Fibroblast of skin of right quadriceps (primary cell): Measurements from ENCODE around the gene LMX1B.

Experiments
- DNase-seq: peaks from one replicate; pipeline ENCODE4 v3.0.0-alpha.2; 2013

LMX1B gene

DNA sequence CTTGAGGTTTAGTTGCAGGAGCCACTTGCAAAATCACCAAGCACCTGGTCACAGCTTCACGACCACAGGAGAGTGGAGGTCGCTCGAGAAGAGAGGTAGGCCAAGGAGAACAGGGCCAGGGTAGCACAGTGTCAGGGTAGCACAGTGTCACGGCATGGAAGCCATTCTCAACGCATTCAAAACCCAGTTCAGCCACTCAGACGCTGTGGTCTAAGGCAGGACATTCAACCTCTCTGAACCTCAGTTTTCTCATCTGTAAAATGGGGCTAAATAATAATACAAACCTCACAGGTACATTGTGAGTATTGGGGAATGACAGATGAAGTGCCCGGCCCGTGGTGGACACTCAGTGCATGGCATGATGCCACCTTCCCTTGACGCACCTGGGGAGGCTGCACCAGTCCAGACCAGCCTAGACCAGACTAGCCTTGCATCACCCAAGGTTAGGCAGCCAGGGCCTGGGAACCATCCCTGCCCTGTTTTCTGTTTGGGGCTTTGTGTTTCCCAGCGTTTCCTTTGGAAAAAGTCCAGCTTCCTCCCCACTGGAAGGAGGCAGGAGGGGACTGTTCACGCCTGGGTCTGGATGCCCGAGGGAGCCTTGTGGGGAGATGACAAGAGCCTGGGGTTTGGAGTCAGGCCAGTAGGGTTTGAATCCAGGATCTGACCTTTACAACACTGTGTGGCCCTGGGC lies 7.8 kb upstream of the LMX1B start:
- no peak for DNase-seq

DNA sequence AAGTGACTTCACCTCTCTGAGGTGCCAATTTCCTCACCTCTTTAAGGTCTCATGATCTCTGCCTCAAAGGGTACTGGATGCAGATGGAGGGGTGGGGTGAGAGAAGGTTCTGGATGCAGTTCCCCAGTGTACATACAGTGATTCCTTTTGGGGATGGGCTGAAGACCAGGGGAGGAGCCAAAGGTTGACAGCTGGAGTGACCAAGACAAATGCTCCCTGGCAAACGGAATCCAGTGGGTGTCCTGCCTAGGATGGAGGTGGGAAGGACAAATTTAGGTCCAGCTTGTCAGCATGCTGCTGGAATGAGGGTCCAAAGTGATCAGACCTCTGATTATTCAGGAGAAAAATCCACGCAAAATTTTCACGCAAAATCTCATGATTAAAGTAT lies 7.3 kb upstream of the LMX1B start:
- no peak for DNase-seq

DNA sequence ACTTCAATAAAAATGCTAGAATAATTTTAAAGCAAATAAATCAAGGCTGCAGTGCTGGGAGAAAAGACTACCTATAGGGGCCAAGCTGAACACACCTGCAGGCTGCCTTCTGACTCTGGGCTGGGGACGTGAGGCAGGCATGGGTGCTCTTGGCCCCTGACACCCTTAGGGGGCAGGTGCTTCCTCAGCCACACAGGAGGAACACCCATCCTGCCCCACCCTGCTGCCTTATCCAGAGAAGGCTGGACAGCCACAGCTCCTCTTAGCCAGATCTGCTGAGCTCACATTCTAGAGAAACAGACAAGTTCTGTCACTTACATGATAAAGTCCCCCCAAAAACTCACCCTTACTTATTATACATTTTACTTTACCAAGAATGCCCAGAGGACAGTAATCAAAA lies 6.6 kb upstream of the LMX1B start:
- no peak for DNase-seq

DNA sequence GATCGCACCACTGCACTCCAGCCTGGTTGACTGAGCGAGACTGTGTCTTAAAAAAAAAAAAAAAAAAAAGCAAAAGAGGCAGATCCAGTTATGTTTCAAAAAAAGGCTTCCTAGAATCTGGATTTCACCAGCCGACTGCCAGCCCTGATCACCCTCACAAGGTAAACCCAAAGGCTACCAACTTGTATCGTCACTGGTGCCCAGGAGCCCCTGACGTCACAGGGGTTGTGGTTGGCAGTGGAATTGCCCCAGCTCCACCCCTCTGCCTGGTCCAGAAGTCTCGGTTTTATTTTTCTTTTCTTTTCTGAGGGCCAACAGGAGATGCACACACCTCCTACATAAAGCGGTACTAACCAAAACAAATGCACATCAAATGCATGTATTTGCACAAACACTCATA lies 6.0 kb upstream of the LMX1B start:
- DNase-seq, result no peak

DNA sequence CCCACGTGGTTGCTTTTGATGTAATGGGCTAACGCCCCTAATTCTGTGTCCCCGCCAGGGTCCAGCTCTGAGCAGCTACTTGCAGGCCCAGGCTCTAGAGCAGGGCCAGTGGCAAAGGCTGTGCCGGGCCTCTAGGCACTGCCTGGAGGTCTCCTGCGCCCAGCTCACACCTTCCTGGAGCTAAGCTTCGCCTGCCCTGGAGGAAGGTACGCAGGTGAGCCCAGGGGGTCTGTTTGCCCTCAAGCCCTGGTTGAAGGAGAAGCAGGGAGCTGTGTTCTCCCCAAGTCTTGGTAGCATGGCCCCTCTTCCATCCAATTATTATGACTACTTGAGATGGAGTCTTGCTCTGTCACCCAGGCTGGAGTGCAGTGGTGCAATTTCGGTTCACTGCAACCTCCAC lies 5.2 kb upstream of the LMX1B start:
- no peak for DNase-seq

DNA sequence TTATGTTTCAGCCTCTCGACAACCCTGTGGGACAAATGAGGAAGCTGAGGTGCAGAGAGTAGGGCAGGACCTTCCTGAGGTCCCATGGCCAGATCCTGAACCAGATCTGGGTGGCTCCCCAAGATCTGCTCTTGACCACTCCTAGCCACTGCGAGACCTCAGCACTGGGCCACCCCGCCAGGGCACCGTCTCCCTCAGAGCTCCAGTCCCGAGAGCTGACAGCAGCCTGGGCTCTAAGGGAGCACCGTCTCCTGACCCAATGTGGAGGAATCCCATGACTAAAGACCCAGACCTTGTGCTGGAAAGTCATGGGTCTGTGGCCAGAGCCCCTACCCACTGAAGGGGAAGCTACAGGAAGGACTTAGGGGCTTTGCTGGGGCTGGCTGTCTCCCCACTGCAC lies 4.5 kb upstream of the LMX1B start:
- DNase-seq, result no peak

DNA sequence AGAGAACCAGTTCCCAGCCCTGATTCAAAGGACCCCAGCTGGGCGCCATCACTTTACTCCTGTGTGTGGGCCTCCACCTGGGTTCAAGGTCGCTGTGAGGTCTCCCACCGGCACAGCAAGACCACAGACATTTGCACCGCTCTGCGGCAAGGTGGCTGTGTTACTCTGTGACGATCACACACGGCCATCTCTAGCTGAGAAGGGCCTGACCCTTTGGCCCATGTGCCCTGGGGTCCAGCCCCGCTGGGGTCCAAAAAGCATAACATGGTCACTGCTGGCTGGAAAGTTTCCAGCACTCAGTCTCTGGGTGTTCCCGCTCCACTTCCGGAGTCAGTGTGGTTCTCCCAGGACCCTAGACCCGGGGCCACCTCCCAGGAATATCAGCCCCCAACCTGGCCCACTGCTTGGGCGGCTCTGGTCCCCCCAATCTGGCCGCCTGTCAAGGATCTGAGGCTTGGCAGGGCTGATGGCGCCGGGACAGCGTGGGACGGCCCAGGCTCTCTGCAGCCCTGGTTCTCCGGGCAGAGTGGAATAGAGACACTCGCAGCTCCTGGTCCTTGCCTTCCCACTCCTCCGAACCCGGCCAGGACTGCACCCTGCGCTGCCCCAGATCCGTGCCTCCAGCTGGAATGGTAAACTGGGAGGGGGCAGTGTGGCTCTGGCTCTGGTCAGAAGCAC lies 3.9 kb upstream of the LMX1B start:
- DNase-seq, result no peak

DNA sequence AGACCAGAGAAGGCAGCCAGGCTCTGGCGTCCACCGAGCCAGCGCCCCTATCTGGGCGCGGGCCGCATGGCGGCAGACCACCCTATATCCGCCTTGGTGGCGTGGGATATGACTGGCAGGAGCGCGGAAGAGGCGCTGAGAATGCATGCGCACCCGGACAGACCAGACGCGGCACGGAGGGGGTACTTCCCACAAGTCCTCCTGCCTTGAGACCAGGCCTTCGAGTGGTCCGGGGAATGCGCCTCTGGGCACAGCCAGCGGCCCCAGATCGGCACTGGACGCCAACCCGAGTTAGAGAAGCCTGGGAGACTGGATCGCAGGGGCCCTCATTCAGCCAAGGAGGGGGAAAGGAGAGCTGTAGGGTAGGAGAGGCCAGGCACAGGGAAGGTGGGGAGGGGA lies 2.5 kb upstream of the LMX1B start:
- no peak for DNase-seq

DNA sequence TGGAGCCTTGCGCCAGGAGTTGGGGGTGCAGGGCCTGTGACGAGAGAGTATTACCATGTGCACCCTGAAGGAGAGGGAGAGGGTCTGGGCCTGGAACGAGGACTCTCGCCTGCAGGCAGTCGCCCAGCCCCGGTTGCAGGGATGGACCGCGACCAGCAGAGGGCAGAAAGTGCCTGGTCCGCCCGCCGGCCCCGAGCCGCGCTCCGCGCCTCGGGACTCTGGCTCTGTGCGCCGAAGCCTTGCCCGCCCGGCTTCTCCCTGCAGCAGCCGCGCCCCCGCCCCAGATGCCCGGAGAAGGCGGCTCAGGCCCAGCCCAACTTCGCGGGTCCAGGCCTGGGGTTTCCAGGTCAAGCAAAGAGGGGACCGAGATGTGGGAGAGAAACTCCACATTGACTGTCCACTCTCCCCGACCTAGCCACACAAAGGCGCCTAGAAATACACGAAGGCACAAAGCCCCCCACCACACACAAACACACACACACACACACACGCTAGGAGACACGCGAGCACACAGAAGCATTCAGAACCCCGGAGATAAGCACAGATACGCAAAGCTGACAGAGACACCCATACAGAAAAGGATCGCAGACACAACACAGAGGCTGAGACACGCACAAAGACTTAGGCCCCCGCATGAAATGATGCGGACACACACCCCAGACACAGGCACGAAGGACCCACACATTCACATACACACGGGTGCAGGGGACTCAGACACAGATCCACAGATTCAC lies 2.0 kb upstream of the LMX1B start:
- DNase-seq, result peak; percentile 47

DNA sequence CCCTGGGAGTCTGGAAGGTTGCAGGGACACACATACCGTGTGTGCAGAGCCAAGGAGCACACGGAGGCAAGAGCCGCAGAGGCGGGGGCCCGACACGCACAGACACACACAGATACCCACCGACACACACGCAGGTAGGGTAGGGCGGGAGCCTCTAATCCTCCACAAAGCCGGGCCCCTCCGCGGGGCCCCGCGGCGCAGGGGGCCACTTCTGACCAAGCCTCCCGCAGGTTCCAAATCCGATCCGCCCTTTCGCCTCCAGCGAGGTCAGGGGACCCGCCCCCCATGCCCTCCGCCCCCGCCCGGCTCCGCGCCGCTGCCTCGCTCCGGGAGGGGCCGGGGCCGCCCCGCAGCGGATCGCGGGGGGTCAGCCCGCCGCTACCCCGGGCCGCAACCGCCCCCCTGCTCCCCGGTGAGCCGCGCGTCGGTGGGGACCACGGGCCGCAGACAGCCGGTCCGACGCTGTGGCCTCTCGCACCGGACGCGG lies 1.4 kb upstream of the LMX1B start:
- no peak for DNase-seq

DNA sequence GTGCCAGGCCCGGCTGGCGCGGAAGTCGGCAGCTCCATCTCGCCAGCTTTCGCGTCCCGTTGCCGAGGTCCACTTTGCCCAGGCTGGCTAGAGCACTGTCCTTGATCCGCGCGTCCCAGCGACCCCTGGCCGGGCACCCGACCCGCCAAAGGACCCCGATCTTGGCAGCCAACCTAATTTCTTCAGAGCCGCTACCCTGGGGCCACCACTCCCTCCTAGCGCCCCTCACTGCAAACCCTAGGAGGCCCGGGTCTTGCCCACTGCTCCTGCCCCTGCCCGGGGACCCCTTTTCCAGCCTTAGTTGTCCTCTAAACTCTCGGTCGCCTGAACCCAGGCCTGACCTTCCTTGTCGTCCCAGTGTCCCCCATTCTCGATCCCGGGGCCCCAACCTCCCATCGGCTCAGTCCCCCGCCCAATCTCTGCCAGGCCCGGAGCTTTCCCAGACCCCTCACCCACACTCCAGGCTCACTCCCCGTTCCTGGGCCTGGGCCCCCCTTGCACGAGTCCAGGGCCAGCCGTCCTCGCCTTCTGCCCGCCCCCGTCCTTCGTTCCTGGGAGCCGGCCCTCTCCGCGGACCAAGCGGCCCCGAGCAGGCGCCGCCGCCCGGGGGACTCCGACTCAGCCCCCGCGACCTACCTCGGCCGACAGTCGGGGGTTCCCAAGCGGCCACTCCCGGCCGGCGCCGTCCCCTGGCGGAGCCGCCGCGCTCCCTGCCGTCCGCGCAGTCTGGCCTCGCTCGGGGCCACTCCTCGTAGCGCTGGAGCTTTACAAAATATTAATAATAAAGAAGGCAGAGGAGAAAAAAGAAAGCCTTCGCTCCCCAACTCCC lies 701 bp upstream of the LMX1B start:
- DNase-seq, result peak; percentile 8

DNA sequence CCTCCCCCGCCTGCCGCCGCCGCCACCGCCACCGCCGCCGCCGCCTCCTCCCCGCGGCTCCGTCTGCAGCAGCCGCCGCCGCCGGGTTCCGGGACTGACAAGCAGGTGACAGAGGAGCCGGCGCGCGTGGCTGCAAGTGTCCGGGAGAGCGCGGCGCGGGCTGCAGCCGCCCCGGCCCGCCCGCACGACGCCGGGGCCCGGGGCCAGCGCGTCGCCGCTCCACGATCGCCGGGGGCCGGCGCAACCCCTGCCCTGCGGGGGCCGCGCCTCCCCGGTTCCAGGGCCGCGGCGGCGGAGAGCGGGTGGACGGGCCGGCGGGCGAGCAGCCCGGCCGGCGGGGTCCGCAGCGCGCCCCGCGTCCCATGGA lies 343 bp downstream of the LMX1B start:
- no peak for DNase-seq

DNA sequence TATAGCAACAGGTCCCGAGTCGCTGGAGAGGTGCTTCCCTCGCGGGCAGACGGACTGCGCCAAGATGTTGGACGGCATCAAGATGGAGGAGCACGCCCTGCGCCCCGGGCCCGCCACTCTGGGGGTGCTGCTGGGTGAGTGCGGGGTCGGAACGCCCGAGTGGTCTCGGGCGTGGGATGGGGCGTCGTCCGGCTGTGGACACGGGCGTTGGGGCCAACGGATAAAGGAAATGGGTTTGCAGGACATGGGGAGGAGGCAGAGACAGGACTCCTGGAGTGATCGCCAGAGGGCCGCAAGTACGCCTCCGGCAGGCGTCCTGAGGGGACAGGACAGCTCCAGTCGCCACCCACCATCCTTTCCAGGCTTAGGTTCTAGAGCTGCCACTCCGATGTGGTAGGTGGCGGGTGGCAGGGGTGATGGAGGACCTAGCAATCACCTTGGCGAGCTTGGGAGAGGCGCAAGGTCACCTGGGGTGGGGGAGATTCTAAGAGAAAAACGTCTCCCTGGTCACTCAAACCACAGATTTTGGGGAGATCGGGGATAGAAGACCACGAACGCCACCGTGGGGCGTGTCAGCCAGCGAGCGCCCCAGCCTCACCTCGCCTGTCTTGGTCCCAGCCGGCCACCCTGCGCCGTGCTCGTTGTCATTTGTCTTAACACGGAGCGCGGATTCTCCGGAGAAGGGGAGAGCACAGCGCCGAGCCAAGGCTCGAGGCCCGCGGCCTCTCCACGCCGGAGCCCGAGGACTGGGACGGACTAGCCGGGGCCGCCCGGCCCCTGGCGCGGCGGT lies 922 bp downstream of the LMX1B start:
- no peak for DNase-seq

DNA sequence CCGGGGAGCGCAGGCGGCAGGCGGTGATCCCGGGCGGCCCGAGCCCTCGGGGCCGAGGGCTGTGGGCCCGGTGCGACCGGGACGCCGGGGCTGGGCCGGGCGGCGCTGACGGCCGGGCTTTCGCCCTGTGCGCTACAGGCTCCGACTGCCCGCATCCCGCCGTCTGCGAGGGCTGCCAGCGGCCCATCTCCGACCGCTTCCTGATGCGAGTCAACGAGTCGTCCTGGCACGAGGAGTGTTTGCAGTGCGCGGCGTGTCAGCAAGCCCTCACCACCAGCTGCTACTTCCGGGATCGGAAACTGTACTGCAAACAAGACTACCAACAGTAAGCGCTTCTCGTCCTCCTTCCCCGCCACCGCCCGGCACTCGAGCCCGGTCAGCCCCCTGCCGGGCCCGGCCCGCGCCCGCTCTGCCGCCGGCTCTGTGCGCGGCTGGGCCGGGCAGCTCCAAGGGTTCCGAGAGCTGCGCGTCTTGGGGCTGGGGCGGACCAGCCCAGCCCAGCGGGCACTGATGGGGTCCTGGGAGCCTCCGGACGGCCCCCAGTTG lies 1.6 kb downstream of the LMX1B start:
- DNase-seq, result no peak

DNA sequence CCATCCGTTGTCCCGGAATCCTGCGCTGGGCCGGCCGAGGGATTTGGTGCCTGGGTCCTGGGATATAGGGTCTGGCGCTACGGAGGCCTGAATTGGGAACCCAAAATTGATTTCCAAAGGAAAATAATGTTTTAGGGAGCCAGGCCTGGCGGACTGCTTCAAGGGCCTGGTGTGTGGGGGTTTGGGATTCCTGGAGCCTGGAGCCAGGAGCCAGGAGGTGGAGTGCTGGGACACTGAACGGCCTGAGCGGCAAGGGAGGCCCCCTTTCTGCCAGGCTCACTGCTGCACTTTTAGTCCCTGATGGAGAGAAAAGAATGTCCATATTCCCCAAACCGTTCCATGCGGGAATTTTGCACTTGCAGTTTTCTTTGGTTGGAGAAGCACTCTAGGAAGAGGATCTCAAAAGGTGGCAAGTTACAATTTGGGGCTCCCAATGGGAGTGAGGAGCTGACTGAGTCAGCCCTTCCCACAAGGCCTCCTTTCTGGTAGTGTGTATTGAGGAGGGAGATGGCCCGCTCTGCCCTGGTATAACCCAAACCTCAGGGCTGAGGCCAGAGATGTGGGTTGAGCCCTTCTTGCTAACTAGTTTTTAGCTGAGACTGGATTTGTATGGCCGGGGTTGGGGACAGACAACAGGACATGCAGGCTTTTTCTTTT lies 2.2 kb downstream of the LMX1B start:
- no peak for DNase-seq

DNA sequence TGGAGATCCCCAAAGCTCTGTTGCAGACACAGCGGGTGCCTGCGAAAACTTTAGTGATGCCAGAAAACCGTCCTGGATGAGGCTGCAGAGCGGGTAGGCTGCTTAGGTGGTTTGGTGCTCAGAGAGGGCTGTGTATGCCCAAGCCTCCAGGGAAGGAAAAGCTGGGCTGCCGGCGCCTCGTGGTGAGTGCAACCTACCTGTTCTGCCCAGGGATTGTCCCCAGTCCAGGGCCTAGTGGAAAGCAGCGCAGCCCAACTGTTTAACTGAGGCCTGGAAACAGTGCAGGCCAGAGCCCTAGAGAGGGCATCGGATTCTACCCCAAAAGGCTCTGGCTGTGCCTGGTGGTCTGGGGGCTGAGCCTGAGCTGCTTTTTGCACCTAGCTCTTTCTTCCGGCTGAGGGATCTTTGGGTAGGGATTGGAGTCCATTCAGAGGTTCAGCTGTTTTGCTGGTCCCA lies 2.8 kb downstream of the LMX1B start:
- DNase-seq, result no peak

DNA sequence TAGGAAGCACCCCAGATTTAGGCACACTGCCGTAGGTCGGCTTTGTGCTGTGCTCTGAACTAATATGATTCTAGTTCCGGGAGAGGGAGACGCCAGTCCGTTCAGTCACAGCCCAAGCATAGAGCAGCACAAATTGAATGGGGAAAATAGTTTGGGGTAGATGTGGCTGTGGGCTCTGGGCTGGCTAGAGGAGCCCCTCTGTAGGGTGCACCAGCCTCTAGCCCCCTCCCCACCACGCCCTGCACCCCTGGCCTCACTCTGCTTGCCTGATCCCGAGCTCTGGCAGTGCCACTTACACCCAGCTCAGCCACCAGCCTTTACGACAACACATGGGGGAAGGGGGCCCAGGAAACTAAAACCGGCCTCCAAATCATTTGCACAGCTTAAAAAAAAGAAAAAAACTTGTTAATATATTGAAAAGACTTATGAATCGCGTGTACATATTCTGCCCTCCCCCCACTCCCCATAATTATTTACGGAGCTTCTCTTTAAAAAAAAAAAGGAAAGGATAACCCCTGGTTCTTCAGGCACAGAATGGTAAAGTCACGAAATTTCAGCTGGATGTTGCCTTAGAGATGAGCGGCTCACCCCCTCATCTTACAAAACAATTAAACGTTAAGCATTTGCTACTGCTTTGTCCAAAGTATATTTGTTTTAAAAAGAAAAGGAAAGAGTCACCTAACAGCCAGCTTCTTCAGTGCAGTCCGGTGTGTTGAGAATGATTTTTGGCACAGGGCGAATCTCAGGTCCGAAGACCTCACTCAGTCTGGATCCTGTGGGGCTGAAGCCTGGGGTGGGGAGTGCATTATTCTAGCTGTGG lies 3.5 kb downstream of the LMX1B start:
- DNase-seq, result no peak

DNA sequence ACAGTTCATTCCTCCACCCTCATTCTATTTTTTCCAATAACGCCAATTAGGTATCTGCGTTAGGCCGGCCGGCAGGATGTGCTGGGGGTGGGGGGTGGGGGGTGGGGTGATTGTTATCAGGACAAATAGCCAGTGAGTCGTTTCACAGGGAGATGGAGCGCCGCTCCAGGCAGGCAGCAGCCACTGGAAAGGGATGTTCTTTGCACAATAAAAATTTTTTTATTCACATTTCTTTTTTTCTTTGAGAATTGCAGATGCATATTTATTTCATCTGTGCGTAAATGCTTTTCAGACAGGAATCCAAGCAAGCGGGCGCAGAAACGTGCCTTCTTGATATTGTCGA lies 4.1 kb downstream of the LMX1B start:
- DNase-seq, result no peak

DNA sequence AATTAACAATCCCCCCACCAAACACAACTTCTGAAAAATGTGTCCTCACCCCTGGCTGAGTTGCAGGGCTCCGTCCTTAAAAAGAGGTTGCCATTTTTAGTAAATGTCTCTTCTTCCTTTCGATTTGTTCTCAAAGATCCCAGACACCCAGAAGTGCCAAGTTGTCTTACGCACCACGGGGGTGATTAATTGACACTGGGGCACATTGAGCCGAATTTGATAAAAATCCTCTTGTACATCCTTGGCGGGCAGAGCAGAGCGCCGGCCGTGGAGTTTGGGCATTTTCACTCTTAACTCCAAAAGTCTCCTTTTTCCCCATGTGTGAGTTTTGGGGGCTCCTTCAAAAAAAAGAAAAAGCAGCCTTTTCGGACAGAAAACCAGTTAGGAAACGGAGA lies 4.5 kb downstream of the LMX1B start:
- no peak for DNase-seq

DNA sequence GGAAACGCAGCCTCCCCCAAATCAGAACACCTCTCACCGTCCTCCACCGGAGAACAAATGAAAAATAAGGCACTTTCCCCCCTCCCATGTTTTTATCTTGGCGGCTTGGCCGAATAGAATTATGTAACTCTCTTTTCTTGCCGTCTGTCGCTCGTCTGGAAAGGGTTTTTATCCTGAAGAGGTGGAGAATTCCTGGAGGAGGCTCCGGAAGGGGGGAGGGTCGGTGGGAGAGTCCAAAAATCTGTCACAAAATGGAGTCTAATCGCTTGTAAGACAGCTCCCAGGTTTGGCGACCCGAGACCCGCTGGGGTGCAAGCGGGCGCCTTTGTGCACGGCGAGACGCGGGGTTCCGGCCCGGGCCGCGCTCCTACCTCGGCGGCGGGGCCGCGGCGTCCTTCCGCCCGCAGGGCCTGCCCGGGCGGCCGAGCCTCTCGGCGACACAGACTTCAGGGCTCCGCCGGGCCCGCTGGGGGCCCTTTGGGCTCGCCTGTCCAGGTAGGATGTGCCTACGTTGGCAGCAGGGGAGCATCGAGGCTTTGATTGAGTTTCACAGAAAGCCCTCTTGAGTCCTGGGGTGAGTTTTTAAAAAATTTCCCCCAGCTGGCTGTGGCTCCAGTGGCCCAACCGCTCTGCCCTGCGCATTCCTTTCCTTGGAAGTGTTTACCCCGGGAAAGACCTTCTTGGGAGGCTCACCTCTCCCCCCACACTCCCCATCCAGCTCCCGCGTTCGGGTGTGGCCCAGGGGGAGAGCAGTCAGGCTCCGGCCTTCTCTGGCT lies 5.0 kb downstream of the LMX1B start:
- DNase-seq, result no peak
